B cell (primary cell): Measurements from ENCODE around the gene TRMT61A. TPM values are rescaled to one million over a fixed set of nuclear protein-coding genes. Genes with fewer than 3 reads are reported as not detected.
"Not testable (repeated sequence)": the region's sequence is repeated elsewhere in the genome, so short reads cannot be mapped to it uniquely, and the experiment has no call there.

Source experiments
- ATAC-seq: fragments of 200-7000 bp; cut with Tn5 transposase; one replicate; pipeline ENCODE4 v1.10.0; 2021; ENCODE audit warnings: low read depth, mild to moderate bottlenecking, moderate number of reproducible peaks, moderate library complexity
- CTCF ChIA-PET: fragments of 350-600 bp; sonication (Branson Sonifier 250); formaldehyde crosslinking; loops from one replicate; lab custom pipeline; 2021; ENCODE audit warnings: antibody characterized with exemption, inconsistent platforms; lab: Charles Lee
- POLR2A ChIA-PET: fragments of 350-600 bp; sonication (Branson Sonifier 250); formaldehyde crosslinking; loops from one replicate; lab custom pipeline; 2021; ENCODE audit warnings: antibody characterized with exemption; lab: Charles Lee
- DNase-seq: peaks from one replicate; pipeline ENCODE4 v3.0.0; 2013
- H2AFZ ChIP-seq: 2 replicates; pipeline ENCODE4 v1.6.1; 2012; ENCODE audit warnings: mild to moderate bottlenecking, low read depth, low read length; ENCODE audit not compliant: insufficient read depth, poor library complexity, severe bottlenecking
- H3K27ac ChIP-seq, 2 donors: 1 replicate in 1 of 2; 2 replicates in 1 of 2; pipeline ENCODE4 v1.5.1; 2012 to 2013; ENCODE audit warnings: low read length in 2 of 2, mild to moderate bottlenecking in 2 of 2, moderate library complexity in 1 of 2
- H3K27me3 ChIP-seq, 4 experiments: fragments of 200-600 bp in 1 of 4; sonication (generic) in 1 of 4; replicated peaks in 1 of 4; 1 replicate in 2 of 4; 2 replicates in 2 of 4; pipeline versions ENCODE4 v1.6.1 to v1.7.0; 2013 to 2016; ENCODE audit warnings: low read length in 3 of 4, mild to moderate bottlenecking in 2 of 4, mixed read lengths in 1 of 4, moderate library complexity in 1 of 4; ENCODE audit not compliant: insufficient read depth in 4 of 4, control insufficient read depth in 3 of 4; ENCODE audit errors: control extremely low read depth in 1 of 4
- H3K36me3 ChIP-seq, 2 experiments: replicated peaks in 1 of 2; 1 replicate in 1 of 2; 2 replicates in 1 of 2; pipeline versions ENCODE4 v1.6.1 to v1.7.1; 2013; ENCODE audit warnings: low read length in 1 of 2; ENCODE audit not compliant: insufficient read depth in 2 of 2, control insufficient read depth in 1 of 2; ENCODE audit errors: control extremely low read depth in 1 of 2, extremely low read depth in 1 of 2
- H3K4me1 ChIP-seq, 2 donors: fragments of 200-600 bp in 1 of 2; sonication (generic) in 1 of 2; 1 replicate in 1 of 2; 2 replicates in 1 of 2; pipeline versions ENCODE4 v1.5.1 to v1.6.1; 2013 to 2017; ENCODE audit warnings: low read length in 2 of 2; ENCODE audit not compliant: control insufficient read depth in 2 of 2, insufficient read depth in 2 of 2
- H3K4me2 ChIP-seq: replicated peaks from 2 replicates; pipeline ENCODE3; 2012; ENCODE audit warnings: mild to moderate bottlenecking, low read depth, low read length; ENCODE audit not compliant: poor library complexity, severe bottlenecking
- H3K4me3 ChIP-seq, 5 experiments: fragments of 200-600 bp in 1 of 5; sonication (generic) in 1 of 5; 1 replicate in 3 of 5; 2 replicates in 2 of 5; pipeline versions ENCODE4 v1.5.1 to v1.7.0; 2011 to 2016; ENCODE audit warnings: low read length in 4 of 5, mild to moderate bottlenecking in 4 of 5, low read depth in 2 of 5, control low read depth in 1 of 5, moderate library complexity in 1 of 5; ENCODE audit not compliant: insufficient read depth in 1 of 5; ENCODE audit errors: control extremely low read depth in 1 of 5, extremely low read depth in 1 of 5
- H3K79me2 ChIP-seq: fragments of 200-600 bp; sonication (generic); one replicate; pipeline ENCODE4 v1.6.0; 2016; ENCODE audit warnings: low read length; ENCODE audit not compliant: control insufficient read depth, insufficient read depth
- H3K9ac ChIP-seq: fragments of 200-600 bp; sonication (generic); 2 replicates; pipeline ENCODE4 v1.6.1; 2017; ENCODE audit warnings: mild to moderate bottlenecking, low read length, moderate library complexity
- H3K9me3 ChIP-seq, 3 donors: one replicate each; pipeline versions ENCODE4 v1.6.1 to v1.7.1; 2013; ENCODE audit warnings: low read length in 2 of 3; ENCODE audit not compliant: control insufficient read depth in 2 of 3, insufficient read depth in 1 of 3; ENCODE audit errors: control extremely low read depth in 1 of 3
- H4K20me1 ChIP-seq: 2 replicates; pipeline ENCODE4 v1.6.0; 2012; ENCODE audit warnings: mild to moderate bottlenecking, low read length; ENCODE audit not compliant: insufficient read depth, control insufficient read depth, poor library complexity, severe bottlenecking
- H3K27ac Mint-ChIP-seq: one replicate; pipeline ENCODE4 v1.8.0; 2021; ENCODE audit warnings: mixed read lengths
- H3K27me3 Mint-ChIP-seq: one replicate; pipeline ENCODE4 v1.8.0; 2021; ENCODE audit warnings: mixed read lengths
- H3K4me1 Mint-ChIP-seq: one replicate; pipeline ENCODE4 v1.8.0; 2021; ENCODE audit warnings: mixed read lengths
- H3K4me3 Mint-ChIP-seq: one replicate; pipeline ENCODE4 v1.8.0; 2021; ENCODE audit warnings: mixed read lengths
- H3K9me3 Mint-ChIP-seq: one replicate; pipeline ENCODE4 v1.8.0; 2022; ENCODE audit warnings: mixed read lengths; ENCODE audit not compliant: insufficient read depth
- CTCF ChIP-seq: fragments of 200-600 bp; IDR thresholded peaks from one replicate; pipeline ENCODE4 v1.8.0; 2022; ENCODE audit warnings: antibody characterized with exemption, mild to moderate bottlenecking
- EZH2 ChIP-seq: IDR thresholded peaks from 2 replicates; pipeline ENCODE4 v1.6.1; 2012; ENCODE audit warnings: borderline replicate concordance, low read depth, mild to moderate bottlenecking, moderate library complexity, low read length; ENCODE audit not compliant: insufficient read depth, poor library complexity, severe bottlenecking
- WGBS: methylation state at CpG from one replicate; pipeline ENCODE4 v1.1.5; 2013; ENCODE audit warnings: missing lambda C conversion rate; ENCODE audit not compliant: insufficient coverage; 5-methylcytosine and 5-hydroxymethylcytosine counted together
- intact Hi-C: fragments of 100-400 bp; cut with micrococcal nuclease; formaldehyde crosslinking; loops from one replicate; pipeline ENCODE4 v1.10.0; 2022
- polyA plus RNA-seq: library from polyadenylated mRNA; depleted of rRNA; stranded (reverse); fragments of >200 nt; gene quantifications from 2 replicates; pipeline ENCODE4 v1.2.3, GENCODE V29; 2012
- total RNA-seq, 2 donors: library from RNA; stranded (reverse); fragments of 120-200 nt in 1 of 2; gene quantifications; 1 replicate in 1 of 2; 2 replicates in 1 of 2; pipeline versions ENCODE4 v1.2.3 to v1.2.4, GENCODE V29; 2013 to 2022

Gene TRMT61A
- total and polyA plus RNA-seq, 2 donors (not counting 1 experiment from before 2014, with no cell fraction given) = 9.5 to 18.4 TPM

DNA sequence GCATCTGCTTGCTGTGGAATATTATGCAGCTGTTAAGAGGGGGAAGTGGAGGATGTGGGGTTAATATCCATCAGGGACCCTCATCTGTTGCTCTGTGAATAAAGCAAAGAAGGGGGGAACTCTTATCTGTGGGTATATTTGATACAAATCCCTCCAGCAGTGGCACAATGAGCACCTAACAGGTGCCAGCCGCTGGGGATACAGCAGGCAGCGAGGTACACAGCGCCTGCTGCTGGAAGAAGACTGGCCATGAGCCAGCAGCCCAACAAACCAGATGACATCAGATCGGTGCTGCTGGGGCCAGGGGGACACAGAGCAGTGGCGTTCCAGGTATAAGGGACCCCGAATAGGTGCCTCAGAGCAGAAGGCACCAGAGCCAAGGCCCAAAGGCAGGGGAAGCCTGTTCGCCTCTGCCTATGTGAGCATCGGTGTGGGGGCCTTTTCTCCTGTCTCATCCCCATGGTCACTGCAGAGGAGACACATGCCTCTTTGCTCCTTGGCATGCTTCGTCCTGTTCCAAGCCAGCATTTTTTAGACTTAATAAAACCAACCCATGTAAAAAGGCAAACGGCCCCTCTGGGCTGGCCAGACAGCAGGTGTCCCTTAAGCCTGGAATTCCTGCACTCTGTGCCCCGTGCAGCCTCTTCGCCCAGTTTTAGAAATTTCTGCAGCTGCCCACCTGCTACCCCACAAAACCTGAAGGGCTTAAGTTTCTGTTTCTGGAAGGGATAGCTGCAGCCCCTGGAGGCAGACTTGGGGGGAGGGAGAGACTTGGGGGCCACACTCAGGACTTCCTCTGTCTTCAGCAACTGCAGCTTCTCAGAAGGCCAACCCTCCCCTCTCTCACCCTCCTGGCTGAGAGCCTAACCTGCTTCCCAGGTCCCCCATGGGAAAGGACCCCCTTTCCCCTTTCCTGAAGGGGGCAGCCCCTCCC is 4.7 kb upstream of the TRMT61A start:
- H3K27ac Mint-ChIP-seq = no peak overlapping the region
- peaks cover 3% of the 10 kb centered on the region for H3K27me3 Mint-ChIP-seq
- ATAC-seq (no peak), DNase-seq (no peak)
- TF ChIP-seq CTCF = no peak
- no peak for TF ChIP-seq EZH2
- Histone ChIP-seq H3K79me2 (peaks cover 2% of the 10 kb centered on the region), H3K4me2 (no peak overlapping the region), H3K9me3 (peaks cover 0 to 14% (median 0%) of the 10 kb centered on the region in 3 donors), H3K27ac (no peak overlapping the region), H3K9ac (no peak overlapping the region), H3K36me3 (no peaks in the 10 kb centered on the region), H3K27me3 (peaks cover 0 to 32% (median 11%) of the 10 kb centered on the region in 4 experiments), H3K4me1 (peaks cover 40 to 52% of the 10 kb centered on the region in 2 donors), H3K4me3 (no peak overlapping the region), H2AFZ (no peak overlapping the region), H4K20me1 (peaks cover under 1% of the 10 kb centered on the region)
- H3K4me1 Mint-ChIP-seq = peaks cover 40% of the 10 kb centered on the region
- 80% methylated on average over 10 of the region's 12 CpGs for WGBS
- no peaks in the 10 kb centered on the region for H3K9me3 Mint-ChIP-seq
- H3K4me3 Mint-ChIP-seq = peak overlapping the region; percentile 61
- CTCF ChIA-PET = interaction anchor here (0.7 kb wide), 1 partner anchor 40 kb away, joined by 5 read pairs; no protein-coding TSS in a partner anchor
- intact Hi-C loops = no loop called here
- POLR2A ChIA-PET = no interaction called here

DNA sequence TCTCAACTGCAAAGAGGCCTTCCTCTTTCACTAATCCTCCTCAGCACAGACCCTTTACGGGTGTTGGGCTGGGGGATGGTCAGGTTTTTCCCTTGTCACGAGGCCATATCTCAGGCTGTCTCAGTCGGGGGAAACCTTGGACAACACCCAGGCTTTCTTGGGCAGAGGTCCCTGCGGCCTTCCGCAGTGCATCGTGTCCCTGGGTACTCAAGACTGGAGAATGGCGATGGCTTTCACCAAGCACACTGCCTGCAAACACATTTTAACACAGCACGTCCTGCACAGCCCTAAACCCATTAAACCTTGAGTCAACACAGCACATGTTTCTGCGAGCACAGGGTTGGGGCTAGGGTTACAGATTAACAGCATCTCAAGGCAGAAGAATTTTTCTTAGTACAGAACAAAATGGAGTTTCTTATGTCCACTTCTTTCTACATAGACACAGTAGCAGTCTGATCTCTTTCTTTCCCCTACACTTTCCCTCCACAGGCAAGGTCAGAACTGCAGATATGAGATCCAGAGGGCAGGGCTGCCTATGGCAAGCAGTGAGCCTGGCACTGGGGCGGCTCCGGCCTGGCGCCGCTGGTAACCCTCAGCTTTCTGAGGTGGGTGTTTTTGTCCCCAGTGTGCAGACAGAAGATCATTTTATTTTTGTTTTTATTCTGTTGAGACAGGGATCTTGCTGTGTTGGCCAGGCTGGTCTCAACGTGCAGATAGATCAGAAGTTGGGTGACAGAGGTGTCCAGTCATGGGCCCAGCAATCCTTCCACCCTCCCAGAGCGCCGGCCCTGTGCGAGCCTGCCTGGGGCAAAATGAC is 3.4 kb upstream of the TRMT61A start:
- WGBS = 85% methylated on average over 16 of the region's 17 CpGs
- peaks cover 0 to 10% (median 0%) of the 10 kb centered on the region in 3 donors for H3K9me3 ChIP-seq
- CTCF ChIA-PET = interaction anchor here (5.8 kb wide), 1 partner anchor 7 kb away, joined by 42 read pairs; no protein-coding TSS in a partner anchor
- H3K4me3 Mint-ChIP-seq, H3K27me3 Mint-ChIP-seq, ATAC-seq, H2AFZ ChIP-seq, H3K4me2 ChIP-seq, H3K36me3 ChIP-seq, POLR2A ChIA-PET, H3K9ac ChIP-seq, H3K4me3 ChIP-seq, H3K9me3 Mint-ChIP-seq, H3K27ac ChIP-seq, DNase-seq: not testable (repeated sequence)
- Mint-ChIP-seq H3K27ac (peak overlapping the region; percentile 41), H3K4me1 (peaks cover 47% of the 10 kb centered on the region)
- H4K20me1 ChIP-seq = peaks cover 14% of the 10 kb centered on the region
- H3K4me1 ChIP-seq = peaks cover 46 to 57% of the 10 kb centered on the region in 2 donors
- intact Hi-C loops = loop anchor here (5.0 kb wide), 1 partner anchor 933 kb away; the partner anchor contains the start of gene RCOR1
- peaks cover 0 to 24% (median 8%) of the 10 kb centered on the region in 4 experiments for H3K27me3 ChIP-seq
- peaks cover 16% of the 10 kb centered on the region for H3K79me2 ChIP-seq
